Measurements from ENCODE around the gene PFN3.

PFN3 gene

GRCh38 chr5:177446200-177447065, 46.0 kb upstream of the PFN3 start, which contains the start of gene PRR7:
Gene PRR7 (plus strand): TSS chr5:177446814. CDS start chr5:177455068, 8,254 bp downstream.
- H3K27ac ChIP-seq (ENCODE audit: low read depth, low read length): no peak within 1 kb of the TSS

GRCh38 chr5:177445917-177446199, 45.4 kb upstream of the PFN3 start:
- no peak overlapping the region for H3K18ac ChIP-seq (ENCODE audit: low read length)
- no peak overlapping the region for H3K4ac ChIP-seq (ENCODE audit: low read depth, low read length)
- H3K27me3 ChIP-seq (ENCODE audit: insufficient read depth, low read length, poor library complexity): no peaks in the 10 kb centered on the region
- no peak overlapping the region for H2AK5ac ChIP-seq (ENCODE audit: low read length)
- no peak overlapping the region for H2BK5ac ChIP-seq (ENCODE audit: low read length)
- no CpG with 5 or more reads among the region's 8 CpGs for WGBS (ENCODE audit: extremely low coverage, insufficient coverage, low lambda C conversion rate)
- H3K9ac ChIP-seq (ENCODE audit: low read length): peak overlapping the region; percentile 76
- no peak overlapping the region for H4K8ac ChIP-seq (ENCODE audit: low read depth, low read length)
- H4K5ac ChIP-seq (ENCODE audit: low read length): no peak overlapping the region
- no peaks in the 10 kb centered on the region for H3K79me1 ChIP-seq (ENCODE audit: low read length)
- H3K56ac ChIP-seq (ENCODE audit: low read length): no peak overlapping the region
- no peak overlapping the region for H3K4me3 ChIP-seq (ENCODE audit: low read length)
- DNase-seq: no peak
- H3K4me2 ChIP-seq (ENCODE audit: low read length): no peak overlapping the region
- no peaks in the 10 kb centered on the region for H3K79me2 ChIP-seq (ENCODE audit: control insufficient read depth, insufficient read depth, low read length)
- no peaks in the 10 kb centered on the region for H3K36me3 ChIP-seq (ENCODE audit: control insufficient read depth, insufficient read depth, low read length)
- no peak overlapping the region for H2BK15ac ChIP-seq (replicated peaks; ENCODE audit: low read depth)
- H3K23ac ChIP-seq (ENCODE audit: low read length): peak overlapping the region; percentile 85
- no peak overlapping the region for H3K27ac ChIP-seq (ENCODE audit: low read depth, low read length)
- peaks cover 2% of the 10 kb centered on the region for H3K4me1 ChIP-seq (ENCODE audit: control insufficient read depth, low read depth, low read length)
- H2BK120ac ChIP-seq (ENCODE audit: low read depth, low read length): no peak overlapping the region

More at GRCh38 chr5:177446200-177447065, 46.0 kb upstream of the PFN3 start, which contains the start of gene PRR7:
- H2BK15ac ChIP-seq (replicated peaks; ENCODE audit: low read depth): no peak within 1 kb of the TSS
- H3K4me2 ChIP-seq (ENCODE audit: low read length): peak within 1 kb of the TSS; percentile 85
- H2BK5ac ChIP-seq (ENCODE audit: low read length): peak within 1 kb of the TSS; percentile 9
- H3K79me1 ChIP-seq (ENCODE audit: low read length): no peaks in the 10 kb centered on the region
- peak; percentile 64 for DNase-seq
- H3K4ac ChIP-seq (ENCODE audit: low read depth, low read length): no peak within 1 kb of the TSS
- no CpG with 5 or more reads among the region's 89 CpGs for WGBS (ENCODE audit: extremely low coverage, insufficient coverage, low lambda C conversion rate)
- H3K56ac ChIP-seq (ENCODE audit: low read length): peak within 1 kb of the TSS; percentile 90
- H2BK120ac ChIP-seq (ENCODE audit: low read depth, low read length): no peak within 1 kb of the TSS
- H3K4me3 ChIP-seq (ENCODE audit: low read length): peak within 1 kb of the TSS; percentile 21
- peak within 1 kb of the TSS; percentile 76 for H3K9ac ChIP-seq (ENCODE audit: low read length)
- H4K5ac ChIP-seq (ENCODE audit: low read length): no peak within 1 kb of the TSS
- H3K23ac ChIP-seq (ENCODE audit: low read length): peak within 1 kb of the TSS; percentile 85
- peak within 1 kb of the TSS; percentile 11 for H3K18ac ChIP-seq (ENCODE audit: low read length)
- H3K27me3 ChIP-seq (ENCODE audit: insufficient read depth, low read length, poor library complexity): no peaks in the 10 kb centered on the region
- H3K36me3 ChIP-seq (ENCODE audit: control insufficient read depth, insufficient read depth, low read length): no peaks in the 10 kb centered on the region
- H2AK5ac ChIP-seq (ENCODE audit: low read length): no peak within 1 kb of the TSS
- no peak within 1 kb of the TSS for H4K8ac ChIP-seq (ENCODE audit: low read depth, low read length)
- no peaks in the 10 kb centered on the region for H3K79me2 ChIP-seq (ENCODE audit: control insufficient read depth, insufficient read depth, low read length)
- peaks cover 2% of the 10 kb centered on the region for H3K4me1 ChIP-seq (ENCODE audit: control insufficient read depth, low read depth, low read length)

- Histone ChIP-seq H3K4me1 (ENCODE audit: control insufficient read depth, low read depth, low read length) (peaks cover 2% of the 10 kb centered on the region), H3K18ac (ENCODE audit: low read length) (no peak overlapping the region), H3K23ac (ENCODE audit: low read length) (no peak overlapping the region), H3K4me3 (ENCODE audit: low read length) (no peak overlapping the region), H3K9ac (ENCODE audit: low read length) (no peak overlapping the region), H3K79me2 (ENCODE audit: control insufficient read depth, insufficient read depth, low read length) (no peaks in the 10 kb centered on the region), H3K27me3 (ENCODE audit: insufficient read depth, low read length, poor library complexity) (no peaks in the 10 kb centered on the region), H2BK5ac (ENCODE audit: low read length) (no peak overlapping the region), H4K5ac (ENCODE audit: low read length) (no peak overlapping the region), H3K56ac (ENCODE audit: low read length) (no peak overlapping the region), H2BK120ac (ENCODE audit: low read depth, low read length) (no peak overlapping the region), H3K36me3 (ENCODE audit: control insufficient read depth, insufficient read depth, low read length) (no peaks in the 10 kb centered on the region), H2AK5ac (ENCODE audit: low read length) (no peak overlapping the region), H4K8ac (ENCODE audit: low read depth, low read length) (no peak overlapping the region), H3K79me1 (ENCODE audit: low read length) (no peaks in the 10 kb centered on the region), H2BK15ac (replicated peaks; ENCODE audit: low read depth) (no peak overlapping the region), H3K4ac (ENCODE audit: low read depth, low read length) (no peak overlapping the region), H3K27ac (ENCODE audit: low read depth, low read length) (no peak overlapping the region), H3K4me2 (ENCODE audit: low read length) (no peak overlapping the region)
- no CpG with 5 or more reads among the region's 10 CpGs for WGBS (ENCODE audit: extremely low coverage, insufficient coverage, low lambda C conversion rate)
- DNase-seq: no peak
Measured at GRCh38 chr5:177445052-177445916, 44.8 kb upstream of the PFN3 start.

GRCh38 chr5:177444106-177445051, 43.9 kb upstream of the PFN3 start:
- H3K79me1 ChIP-seq (ENCODE audit: low read length): no peaks in the 10 kb centered on the region
- WGBS (ENCODE audit: extremely low coverage, insufficient coverage, low lambda C conversion rate): no CpG with 5 or more reads among the region's 7 CpGs
- H3K79me2 ChIP-seq (ENCODE audit: control insufficient read depth, insufficient read depth, low read length): no peaks in the 10 kb centered on the region
- H4K5ac ChIP-seq (ENCODE audit: low read length): no peak overlapping the region
- no peak overlapping the region for H3K27ac ChIP-seq (ENCODE audit: low read depth, low read length)
- no peak overlapping the region for H3K56ac ChIP-seq (ENCODE audit: low read length)
- no peaks in the 10 kb centered on the region for H3K36me3 ChIP-seq (ENCODE audit: control insufficient read depth, insufficient read depth, low read length)
- no peaks in the 10 kb centered on the region for H3K27me3 ChIP-seq (ENCODE audit: insufficient read depth, low read length, poor library complexity)
- no peak overlapping the region for H3K4me3 ChIP-seq (ENCODE audit: low read length)
- H3K9ac ChIP-seq (ENCODE audit: low read length): no peak overlapping the region
- no peak overlapping the region for H3K18ac ChIP-seq (ENCODE audit: low read length)
- H4K8ac ChIP-seq (ENCODE audit: low read depth, low read length): no peak overlapping the region
- no peak overlapping the region for H2BK15ac ChIP-seq (replicated peaks; ENCODE audit: low read depth)
- H3K4me1 ChIP-seq (ENCODE audit: control insufficient read depth, low read depth, low read length): peaks cover 2% of the 10 kb centered on the region
- no peak overlapping the region for H3K4ac ChIP-seq (ENCODE audit: low read depth, low read length)
- H2BK5ac ChIP-seq (ENCODE audit: low read length): no peak overlapping the region
- H3K23ac ChIP-seq (ENCODE audit: low read length): no peak overlapping the region
- no peak overlapping the region for H2BK120ac ChIP-seq (ENCODE audit: low read depth, low read length)
- no peak for DNase-seq
- H3K4me2 ChIP-seq (ENCODE audit: low read length): no peak overlapping the region
- H2AK5ac ChIP-seq (ENCODE audit: low read length): no peak overlapping the region

GRCh38 chr5:177443144-177443983, 42.9 kb upstream of the PFN3 start:
- Histone ChIP-seq H3K56ac (ENCODE audit: low read length) (no peak overlapping the region), H4K8ac (ENCODE audit: low read depth, low read length) (no peak overlapping the region), H3K36me3 (ENCODE audit: control insufficient read depth, insufficient read depth, low read length) (peaks cover 1% of the 10 kb centered on the region), H3K27ac (ENCODE audit: low read depth, low read length) (no peak overlapping the region), H2BK120ac (ENCODE audit: low read depth, low read length) (no peak overlapping the region), H4K5ac (ENCODE audit: low read length) (no peak overlapping the region), H3K4me2 (ENCODE audit: low read length) (no peak overlapping the region), H3K23ac (ENCODE audit: low read length) (no peak overlapping the region), H3K9ac (ENCODE audit: low read length) (no peak overlapping the region), H3K4ac (ENCODE audit: low read depth, low read length) (no peak overlapping the region), H3K4me1 (ENCODE audit: control insufficient read depth, low read depth, low read length) (peaks cover 2% of the 10 kb centered on the region), H3K4me3 (ENCODE audit: low read length) (no peak overlapping the region), H3K27me3 (ENCODE audit: insufficient read depth, low read length, poor library complexity) (no peaks in the 10 kb centered on the region), H2BK15ac (replicated peaks; ENCODE audit: low read depth) (no peak overlapping the region), H2BK5ac (ENCODE audit: low read length) (no peak overlapping the region), H3K79me1 (ENCODE audit: low read length) (no peaks in the 10 kb centered on the region), H2AK5ac (ENCODE audit: low read length) (no peak overlapping the region), H3K79me2 (ENCODE audit: control insufficient read depth, insufficient read depth, low read length) (no peaks in the 10 kb centered on the region), H3K18ac (ENCODE audit: low read length) (no peak overlapping the region)
- no peak for DNase-seq
- WGBS (ENCODE audit: extremely low coverage, insufficient coverage, low lambda C conversion rate): no CpG with 5 or more reads among the region's 15 CpGs

All from mesendoderm (in vitro differentiated cells).